NCI-H524 treated with DMSO at 0.1 percent for 48 hours (cell line): ENCODE results near the gene SH3BP5.

Experiments
- DNase-seq: peaks from one replicate; lab custom pipeline; 2025; lab: John Stamatoyannopoulos, UW

SH3BP5 gene

DNA sequence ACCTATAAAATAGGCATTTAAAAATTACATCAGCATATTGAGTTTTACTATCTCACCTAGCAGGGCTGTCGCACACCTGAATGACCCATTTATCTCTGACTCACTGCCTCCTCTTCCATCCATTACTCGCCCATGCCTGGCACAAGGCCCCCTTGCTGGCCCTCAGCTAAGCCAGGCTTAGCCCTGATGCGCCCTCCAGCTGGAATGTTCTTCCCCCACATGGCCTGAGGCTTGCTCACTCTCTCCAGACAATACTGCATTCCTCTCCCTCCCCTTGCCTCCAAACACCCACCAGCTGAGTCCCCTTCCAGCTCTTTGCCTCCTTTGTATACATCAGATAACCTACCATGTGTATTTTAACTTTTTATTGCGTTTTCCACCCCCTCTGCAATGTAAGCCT is 7.2 kb downstream of the SH3BP5 start:
- DNase-seq: no peak

DNA sequence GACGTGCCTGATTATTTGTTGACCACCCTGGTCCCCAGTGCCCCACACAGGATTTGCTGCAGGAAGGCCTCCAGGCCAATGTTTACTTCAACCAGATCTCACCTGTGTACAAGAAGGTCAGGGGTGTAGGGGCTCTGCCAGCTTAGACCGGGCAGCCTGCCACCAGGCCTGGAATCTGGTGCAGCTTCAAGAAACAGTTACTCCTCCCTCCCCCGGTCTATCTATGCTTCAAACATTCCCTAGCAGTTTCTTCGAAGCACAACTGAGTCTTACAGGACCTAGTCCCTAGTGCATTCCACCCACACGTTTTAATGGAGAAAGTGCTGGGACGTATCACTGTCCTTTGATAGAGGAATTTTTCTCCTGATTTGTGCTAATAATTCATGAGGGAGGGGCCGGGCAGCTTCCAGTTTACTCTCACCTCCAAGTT is 8.0 kb downstream of the SH3BP5 start:
- DNase-seq: no peak

DNA sequence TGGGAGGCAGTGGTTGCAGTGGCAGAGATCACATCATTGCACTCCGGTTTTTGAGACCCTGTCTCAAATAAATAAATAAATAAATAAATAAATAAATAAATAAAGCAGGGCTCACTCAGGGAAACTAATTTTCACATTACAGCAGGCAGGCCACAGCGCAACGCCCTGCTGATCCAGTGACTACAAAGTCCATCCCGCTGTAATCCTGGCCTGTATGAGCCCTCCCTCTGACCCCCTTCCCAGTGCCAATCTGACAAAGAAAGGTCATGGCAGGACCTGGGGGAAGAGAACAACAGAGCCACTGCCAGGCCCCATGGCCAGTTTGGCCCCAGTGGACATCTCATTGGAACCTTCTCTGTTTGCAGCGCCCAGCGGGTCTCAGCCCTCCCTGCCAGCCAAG is 9.3 kb downstream of the SH3BP5 start:
- no peak for DNase-seq

DNA sequence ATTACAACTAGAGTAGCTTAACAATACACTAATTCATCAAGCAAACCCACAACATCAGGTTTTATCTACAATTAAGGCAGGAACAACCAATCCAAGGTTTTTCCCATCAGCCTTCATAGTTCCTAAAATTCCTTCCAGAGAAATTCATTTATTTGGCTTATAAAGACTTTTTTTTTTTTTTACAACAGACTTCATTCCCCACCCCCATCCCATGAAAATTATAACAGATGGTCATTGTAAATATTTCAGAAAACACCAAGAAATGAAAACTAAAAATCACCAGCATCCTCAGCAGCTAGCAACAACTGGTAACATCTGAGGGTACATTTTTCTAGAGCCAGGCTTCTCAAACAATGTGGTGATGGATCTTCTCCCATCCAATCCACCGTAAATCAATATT is 11.0 kb downstream of the SH3BP5 start:
- DNase-seq: no peak

DNA sequence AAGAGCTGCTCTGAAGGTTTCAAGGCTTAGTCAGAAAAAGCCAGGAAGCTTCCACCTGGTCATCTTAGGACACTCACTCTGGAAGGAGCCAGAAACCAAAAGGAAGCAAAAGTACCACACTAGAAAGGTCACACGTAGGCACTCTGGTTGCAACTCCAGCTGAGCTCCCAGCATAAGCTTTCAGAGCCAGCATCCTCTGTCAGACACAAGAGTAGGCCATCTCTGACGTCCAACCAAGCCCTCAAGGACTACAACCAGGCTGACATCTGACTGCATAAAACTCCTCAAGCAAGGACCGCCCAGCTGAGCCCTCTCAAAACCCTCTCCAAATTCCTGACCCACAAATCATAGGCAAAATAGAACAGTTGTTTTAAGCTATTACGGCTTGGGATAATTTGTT is 12.8 kb downstream of the SH3BP5 start:
- DNase-seq: peak; percentile 28

DNA sequence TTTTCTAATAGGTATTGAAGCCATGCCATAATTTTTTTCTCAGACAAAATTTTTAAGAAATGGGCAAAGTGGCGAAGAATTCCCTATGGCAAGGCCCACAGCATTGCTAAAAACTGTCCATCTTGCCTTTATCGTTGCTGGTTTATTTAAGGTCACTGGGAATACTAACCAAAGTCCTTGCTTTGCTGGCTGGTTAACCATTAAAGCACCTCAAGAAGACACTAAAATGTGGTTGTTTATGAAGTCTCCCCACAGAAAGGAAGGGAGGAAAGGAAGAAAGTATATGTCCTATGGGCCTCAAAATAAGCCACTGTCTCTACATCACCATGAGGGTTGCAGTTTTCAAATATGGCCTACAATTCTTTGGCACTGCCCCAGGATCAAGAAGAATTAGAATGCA is 13.2 kb downstream of the SH3BP5 start:
- DNase-seq: no peak

DNA sequence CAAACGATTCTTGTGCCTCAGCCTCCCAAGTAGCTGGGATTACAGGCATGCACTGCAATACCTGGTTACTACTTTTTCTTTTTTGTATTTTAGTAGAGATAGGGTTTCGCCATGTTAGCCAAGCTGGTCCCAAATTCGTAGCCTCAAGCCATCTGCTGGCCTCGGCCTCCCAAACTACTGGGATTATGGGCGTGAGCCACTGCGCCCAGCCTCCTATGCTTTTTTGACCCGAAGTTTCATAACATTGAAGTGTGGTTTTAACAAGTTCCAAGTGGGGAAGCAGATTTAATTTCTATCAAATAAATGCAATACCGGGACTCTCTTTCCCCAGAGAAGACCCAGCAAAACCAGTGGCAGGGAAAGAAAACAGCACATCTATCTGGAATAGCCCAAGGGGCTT is 13.7 kb downstream of the SH3BP5 start:
- DNase-seq: no peak

DNA sequence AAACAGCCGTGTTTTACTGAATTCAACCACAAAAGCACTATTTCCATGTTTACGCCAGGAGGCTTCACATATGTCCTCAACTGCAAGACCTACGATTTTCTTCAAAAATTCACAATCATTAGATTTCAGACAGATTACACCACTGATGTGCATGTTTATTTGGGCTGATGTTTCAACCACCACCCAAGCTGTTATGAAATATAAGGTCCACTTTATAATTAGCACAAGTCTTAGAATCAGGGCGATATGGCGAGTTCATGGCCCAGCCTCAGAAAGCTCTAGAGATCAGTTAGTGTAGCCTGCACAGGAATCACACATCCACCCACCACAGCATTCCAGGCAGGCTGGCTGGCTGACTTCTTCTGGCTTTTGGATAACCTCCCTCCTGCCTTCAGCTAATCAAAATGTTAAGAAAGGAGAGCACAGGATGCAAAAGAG is 15.4 kb downstream of the SH3BP5 start:
- DNase-seq: no peak

DNA sequence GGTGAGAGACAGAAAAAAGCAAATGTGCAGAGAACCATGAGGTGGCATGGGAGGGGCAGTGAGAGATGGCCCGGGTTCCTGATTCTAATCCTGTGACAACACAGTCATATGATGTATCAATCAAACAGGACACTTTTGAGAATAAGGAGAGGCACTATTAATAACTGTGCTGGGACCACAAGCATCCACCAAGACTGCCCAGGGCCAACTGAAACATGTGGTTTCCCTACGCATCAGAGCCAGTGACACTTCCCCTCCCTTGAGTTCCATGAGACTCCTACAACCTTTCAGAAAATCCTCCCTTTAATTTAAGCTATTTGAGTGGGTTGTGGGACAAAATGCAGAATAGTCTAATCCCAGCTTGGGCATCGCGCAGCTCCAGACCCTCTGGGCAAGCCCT is 17.4 kb downstream of the SH3BP5 start:
- DNase-seq: no peak

DNA sequence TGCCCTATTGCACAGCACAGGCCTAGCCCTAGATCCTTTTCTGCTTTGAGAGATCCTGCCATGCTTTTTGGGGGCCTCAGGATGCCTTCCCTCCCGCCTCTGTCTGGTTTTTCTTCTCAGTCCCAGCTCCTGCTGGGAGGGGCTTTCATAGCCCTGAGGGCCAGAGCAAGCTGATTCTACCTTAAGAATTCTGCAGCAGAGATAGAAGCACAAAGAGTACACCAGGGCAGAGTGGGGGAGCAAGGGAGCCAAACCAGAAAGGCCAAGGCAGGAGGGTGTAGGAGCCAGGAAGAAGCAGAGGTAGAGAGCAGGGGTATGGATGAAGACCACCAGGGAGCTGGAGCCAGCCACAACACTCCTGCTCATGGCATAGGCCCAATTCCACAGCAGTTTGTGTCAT is 18.1 kb downstream of the SH3BP5 start:
- no peak for DNase-seq

DNA sequence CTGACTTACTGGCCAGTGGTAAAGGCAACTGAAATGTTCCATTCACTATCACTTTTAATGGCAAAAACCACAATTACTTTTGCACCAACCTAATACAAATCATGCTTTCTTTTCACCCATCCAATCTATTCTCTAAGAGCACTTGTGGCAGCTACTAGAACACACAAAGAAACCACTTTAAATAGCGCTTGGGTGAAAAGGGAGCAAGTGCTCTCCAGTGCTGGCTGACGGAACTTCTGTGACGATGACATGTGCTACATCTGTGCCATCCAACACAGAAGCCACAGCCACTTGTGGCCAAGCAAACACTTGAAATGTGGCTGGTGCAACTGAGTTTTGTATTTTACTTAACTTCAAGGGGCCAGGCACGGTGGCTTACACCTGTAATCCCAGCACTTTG is 18.9 kb downstream of the SH3BP5 start:
- DNase-seq: no peak

DNA sequence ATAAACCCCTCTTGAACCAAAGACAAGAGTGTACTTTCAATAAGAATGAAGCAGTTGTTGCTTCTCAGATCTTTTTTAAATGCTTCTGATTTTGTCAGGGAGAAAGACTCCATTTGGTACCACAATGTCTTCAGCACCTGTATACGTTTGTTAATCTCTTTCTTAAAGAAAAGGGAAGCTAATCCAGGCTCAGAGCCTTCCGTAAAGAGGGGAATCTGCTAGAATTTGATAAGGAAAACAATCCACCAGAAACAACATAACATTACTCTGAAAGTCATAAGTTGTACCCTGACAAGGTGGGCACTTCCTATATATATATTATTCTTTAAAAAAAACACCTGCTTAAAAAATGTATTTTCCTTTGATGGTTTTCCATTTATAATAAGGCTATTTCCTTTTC is 19.8 kb downstream of the SH3BP5 start:
- no peak for DNase-seq

DNA sequence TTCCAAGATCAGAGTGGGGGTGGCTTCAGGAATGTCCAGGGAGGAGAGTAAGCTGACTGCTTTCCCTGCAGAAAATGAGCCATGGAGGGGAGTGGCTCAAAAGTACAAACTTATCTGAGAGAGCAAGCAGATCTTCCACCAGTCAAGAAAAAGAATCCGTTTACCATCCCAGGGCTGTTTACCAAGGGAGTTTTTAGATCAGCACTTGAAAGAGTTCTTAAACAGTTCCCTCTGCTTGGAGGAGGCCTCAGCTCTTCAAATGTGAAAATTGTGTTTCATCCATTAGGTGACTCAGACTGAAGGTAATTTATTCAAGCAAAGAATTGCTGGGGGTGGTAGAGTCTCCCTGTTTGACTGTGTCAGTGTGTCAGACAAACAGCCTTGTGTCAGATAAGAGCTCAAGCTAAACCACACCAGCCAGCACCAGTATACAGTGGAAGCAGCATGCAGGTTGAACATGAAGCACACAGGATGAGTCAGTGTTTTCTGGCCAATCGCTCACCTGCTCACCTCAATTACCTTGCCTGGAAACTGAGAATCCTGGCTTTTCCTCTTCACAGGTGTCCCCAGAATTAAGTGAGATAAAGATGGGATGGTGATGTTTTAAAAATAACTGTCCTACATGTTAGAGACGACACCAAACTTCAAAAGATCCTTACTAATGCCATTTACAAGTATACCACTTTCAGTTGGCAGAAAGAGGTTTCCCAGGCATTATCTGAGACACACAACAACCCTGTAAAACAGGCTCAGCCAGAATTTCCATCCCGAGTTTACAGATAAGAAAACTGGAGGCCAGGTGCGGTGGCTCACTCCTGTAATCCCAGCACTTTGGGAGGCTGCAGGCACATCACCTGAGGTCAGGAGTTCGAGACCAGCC is 21.7 kb downstream of the SH3BP5 start:
- no peak for DNase-seq

DNA sequence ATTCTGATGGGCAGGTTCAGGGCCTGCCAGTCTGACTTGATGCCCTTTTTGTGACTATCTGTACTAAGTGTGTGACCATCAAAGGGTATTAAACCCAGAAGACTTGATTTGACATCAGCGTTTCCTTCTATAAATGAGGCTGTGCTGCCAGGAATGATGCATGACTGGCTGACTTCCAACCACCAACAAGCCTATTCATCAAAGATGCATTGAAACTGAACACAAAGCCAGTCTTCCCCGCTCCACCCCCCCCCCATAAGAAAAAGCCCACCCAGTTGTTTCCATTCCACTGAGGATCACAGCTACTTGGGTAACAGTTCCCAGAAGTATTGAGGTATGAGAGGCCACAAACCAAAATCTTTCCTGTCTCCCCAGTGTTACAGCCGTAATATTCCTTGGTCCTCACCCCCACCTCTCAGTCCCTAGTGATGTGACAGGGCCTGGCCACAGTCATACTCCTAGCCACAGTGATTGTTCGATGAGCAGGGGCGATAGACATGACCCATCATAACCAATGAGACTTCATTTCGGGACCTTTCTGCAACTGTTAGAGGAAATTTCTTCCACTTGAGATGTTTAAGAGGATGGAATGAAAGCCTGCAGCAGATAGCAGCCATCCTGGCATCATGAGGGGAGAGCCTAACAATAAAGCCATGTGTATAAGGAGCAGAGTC is 22.6 kb downstream of the SH3BP5 start:
- DNase-seq: no peak

DNA sequence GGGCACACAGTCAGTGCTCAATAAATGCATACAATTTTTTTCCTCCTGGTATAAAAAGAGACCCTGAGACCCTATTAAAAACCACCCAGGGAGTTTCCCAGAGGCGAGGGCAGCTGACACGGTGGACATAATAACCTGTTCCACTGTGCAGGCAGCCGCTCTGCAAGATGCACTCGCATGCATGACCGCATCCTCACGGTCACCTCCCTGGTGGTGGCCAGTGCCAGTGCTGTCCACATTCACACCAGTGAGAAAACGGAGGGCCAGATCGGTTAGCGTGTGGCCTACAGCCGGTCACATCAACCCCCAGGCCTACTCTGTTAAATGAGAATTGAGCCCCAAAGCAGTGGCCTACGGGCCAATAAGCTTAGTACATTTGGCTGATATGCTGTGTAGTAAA is 24.8 kb downstream of the SH3BP5 start:
- no peak for DNase-seq

DNA sequence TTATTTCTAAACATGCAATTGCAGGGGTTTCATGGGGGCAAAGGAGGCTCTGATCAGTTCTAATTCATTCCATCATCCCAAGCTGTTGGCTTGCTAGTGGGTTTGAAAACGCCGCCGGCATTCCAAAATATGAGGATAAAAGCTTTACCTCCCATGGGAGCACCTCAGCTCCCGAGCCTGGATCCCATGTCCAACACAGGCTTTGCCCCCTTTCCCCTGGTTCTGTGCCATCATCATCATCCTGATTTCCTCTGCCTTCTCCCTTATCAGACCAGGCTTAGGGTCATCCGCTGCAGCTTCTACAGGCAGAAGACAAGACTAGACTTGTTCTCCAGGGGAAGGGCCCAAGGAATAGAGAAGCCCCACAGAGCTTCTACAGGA is 25.4 kb downstream of the SH3BP5 start:
- no peak for DNase-seq

DNA sequence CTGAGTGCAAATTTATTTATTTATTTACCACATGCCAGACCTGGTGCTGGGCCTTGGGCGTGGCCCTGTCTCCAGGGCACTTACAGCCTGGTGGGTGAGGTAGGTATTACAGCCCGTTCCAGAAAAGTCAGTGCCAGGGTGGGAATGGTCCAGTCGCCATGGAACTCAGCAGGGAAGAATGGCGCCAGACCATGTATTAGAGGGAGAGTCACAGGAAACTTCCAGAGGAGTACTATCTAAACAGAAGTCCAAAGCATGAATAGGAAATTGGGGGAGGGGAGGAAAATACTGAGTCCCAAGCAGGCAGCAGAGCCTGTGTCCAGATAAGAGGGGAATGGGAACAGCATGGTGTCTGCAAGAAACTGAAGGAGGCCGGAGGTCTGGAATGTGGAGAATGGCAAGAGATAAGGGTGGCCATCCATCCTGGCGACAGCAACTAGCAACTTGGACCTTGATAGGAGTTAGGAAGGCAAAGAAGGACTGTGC is 27.0 kb downstream of the SH3BP5 start:
- no peak for DNase-seq

DNA sequence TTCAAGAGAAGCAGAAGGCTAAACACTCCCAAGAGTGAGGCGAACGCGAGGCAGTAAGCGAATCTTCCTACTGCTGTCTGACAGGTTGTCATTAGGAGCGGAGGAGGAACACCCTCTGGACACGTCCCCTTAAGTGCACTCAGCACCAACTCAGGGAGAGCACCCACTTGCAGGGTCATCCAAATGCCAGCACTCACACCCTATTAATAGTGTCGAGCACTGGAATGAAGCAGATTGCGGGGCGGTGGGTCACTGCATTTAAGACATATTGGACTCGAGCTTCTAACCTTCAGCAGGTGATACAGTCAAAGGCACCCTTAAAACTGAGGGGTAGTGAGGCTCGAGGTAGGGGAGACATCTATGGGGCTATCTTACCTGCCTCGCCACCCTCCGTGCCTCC is 28.7 kb downstream of the SH3BP5 start:
- DNase-seq: no peak

DNA sequence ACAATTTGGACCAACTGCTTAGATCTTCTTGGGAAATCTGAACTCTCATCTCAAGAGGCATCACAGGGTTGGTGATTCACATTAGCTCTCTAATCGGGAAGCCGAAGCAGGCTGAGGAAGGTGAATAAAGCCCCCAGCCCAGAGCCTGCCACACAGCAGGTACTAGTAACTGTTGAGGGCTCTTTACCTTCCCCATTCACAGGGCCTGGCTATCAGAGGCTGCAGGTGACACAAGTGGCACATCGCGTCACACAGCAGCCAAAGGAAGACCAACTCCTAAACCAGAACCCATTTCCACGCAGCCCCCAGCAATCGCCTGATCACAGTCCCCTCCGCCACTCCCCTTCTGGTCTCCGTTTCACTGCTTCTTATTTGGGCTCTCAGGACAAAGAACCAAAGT is 29.2 kb downstream of the SH3BP5 start:
- DNase-seq: no peak

DNA sequence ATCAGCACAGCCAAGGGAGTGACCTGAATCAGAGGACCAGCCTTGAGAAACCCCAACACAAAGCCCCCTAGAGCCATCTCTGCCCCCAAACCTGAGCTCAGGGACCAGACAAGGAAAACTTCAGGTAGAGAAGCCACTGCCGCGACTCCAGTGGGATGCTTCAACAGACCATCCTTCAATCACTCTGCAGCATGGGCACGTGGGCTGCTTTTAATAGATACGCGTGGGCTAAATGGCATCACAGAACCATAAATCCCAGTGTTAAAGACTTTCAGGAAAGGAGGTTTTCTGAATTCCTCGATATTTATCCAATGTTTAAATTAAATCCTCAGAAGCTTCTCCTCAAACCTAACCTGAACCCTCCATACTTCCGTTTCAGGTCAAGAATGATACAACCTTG is 30.6 kb downstream of the SH3BP5 start:
- DNase-seq: no peak

DNA sequence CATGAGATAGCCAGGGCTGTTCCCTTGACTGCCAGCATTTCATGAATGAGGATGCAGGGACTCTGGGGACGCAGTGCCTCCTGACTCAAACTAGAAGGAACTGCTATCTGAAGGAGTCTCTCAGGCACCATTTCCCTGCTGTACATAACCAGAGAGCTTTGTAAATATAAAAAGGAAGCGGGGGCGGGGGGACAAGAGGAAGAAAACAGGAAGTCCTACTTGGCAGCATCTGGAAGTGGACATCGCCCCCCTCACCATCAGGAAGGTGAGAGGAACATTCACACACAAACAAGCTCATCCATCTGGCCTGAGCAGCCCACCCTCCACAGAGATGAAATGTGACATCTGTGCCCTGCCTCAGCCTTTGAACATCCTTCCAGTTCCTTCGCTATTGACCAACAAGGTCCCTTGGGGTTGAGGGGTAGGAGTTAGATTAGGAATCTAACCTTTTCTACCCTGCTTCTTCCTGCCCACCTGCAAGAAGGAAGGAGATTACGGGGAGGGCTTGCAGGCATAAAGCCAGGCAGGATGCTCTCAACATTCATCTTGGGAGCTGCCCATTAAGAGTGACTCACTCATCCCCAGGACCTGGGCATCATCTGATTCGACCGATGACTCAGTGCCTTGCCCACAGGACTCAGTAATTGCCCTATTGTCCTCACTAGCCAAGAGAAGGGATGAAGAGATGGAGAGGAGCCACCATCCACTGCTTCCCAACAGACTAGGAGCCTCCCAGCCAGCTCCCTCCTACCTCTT is 31.9 kb downstream of the SH3BP5 start:
- no peak for DNase-seq

DNA sequence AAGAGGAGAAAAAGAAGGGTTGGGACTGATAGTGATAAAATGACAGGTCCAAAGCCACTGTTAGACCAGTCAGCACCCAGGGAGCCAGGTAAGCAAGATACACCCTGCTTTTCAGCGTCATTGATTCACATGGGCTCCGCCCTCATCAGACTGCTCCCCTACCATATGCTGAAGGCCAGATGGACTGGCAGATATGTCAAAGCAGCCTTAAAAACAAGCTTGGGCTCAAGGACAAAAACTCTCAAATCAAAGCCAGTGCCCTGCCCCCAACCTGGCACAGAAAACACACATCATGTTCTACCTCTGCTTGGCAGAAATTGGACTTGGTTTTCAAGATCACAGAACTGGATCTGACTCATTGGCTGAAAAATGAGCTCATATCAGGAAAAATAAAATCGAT is 33.4 kb downstream of the SH3BP5 start:
- peak; percentile 80 for DNase-seq

DNA sequence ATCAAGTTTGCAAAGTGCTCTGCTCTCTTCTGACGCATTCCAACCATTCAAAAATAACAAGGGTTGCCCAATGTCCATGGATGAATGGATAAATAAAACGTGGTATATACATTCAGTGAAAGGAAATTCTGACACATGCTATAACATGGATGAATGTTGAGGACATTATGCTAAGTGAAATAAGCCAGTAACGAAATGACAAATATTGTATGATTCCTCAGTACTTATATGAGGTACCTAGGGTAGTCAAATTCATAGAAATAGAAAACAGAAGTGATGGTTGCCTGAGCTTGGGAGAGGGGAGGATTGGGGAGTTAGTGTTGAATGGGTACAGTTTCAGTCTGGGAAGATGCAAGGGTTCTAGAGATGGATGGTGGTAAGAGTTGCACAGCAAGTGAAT is 33.9 kb downstream of the SH3BP5 start:
- no peak for DNase-seq
